Astrocyte (in vitro differentiated cells and primary cell): Measurements from ENCODE around the gene QSOX2. TPM values are rescaled to one million over a fixed set of nuclear protein-coding genes. Genes with fewer than 3 reads are reported as not detected.

Experiments used
- DNase-seq: peaks from one replicate; pipeline ENCODE4 v3.0.0-alpha.2; 2010; ENCODE audit warnings: low read depth
- FAIRE-seq: peaks from 2 replicates; lab custom pipeline; 2011; peaks lifted over from hg19 to GRCh38; lab: Jason Lieb, UNC
- H2AFZ ChIP-seq: 2 replicates; pipeline ENCODE4 v1.6.0; 2012; ENCODE audit warnings: low read depth, low read length, inconsistent platforms
- H3K27ac ChIP-seq: 2 replicates; pipeline ENCODE4 v1.5.1; 2011; ENCODE audit warnings: low read depth, low read length, inconsistent platforms
- H3K27me3 ChIP-seq: 2 replicates; pipeline ENCODE4 v1.6.0; 2011; ENCODE audit warnings: low read length, inconsistent platforms; ENCODE audit not compliant: insufficient read depth
- H3K36me3 ChIP-seq: 2 replicates; pipeline ENCODE4 v1.5.1; 2011; ENCODE audit warnings: low read length, inconsistent platforms; ENCODE audit not compliant: insufficient read depth
- H3K4me1 ChIP-seq: 2 replicates; pipeline ENCODE4 v1.5.1; 2011; ENCODE audit warnings: low read length, inconsistent platforms; ENCODE audit not compliant: insufficient read depth
- H3K4me2 ChIP-seq: 2 replicates; pipeline ENCODE4 v1.6.0; 2012; ENCODE audit warnings: low read length, inconsistent platforms
- H3K4me3 ChIP-seq: 2 replicates; pipeline ENCODE4 v1.5.1; 2011; ENCODE audit warnings: low read depth, mild to moderate bottlenecking, low read length, inconsistent platforms; ENCODE audit not compliant: insufficient read depth
- H3K79me2 ChIP-seq: 2 replicates; pipeline ENCODE4 v1.6.0; 2012; ENCODE audit warnings: mild to moderate bottlenecking, low read length, inconsistent platforms; ENCODE audit not compliant: insufficient read depth
- H3K9ac ChIP-seq: 2 replicates; pipeline ENCODE4 v1.6.0; 2012; ENCODE audit warnings: mild to moderate bottlenecking, low read length, inconsistent platforms
- H3K9me3 ChIP-seq: 2 replicates; pipeline ENCODE4 v1.5.1; 2012; ENCODE audit warnings: low read depth, mild to moderate bottlenecking, low read length, inconsistent platforms; ENCODE audit not compliant: insufficient read depth
- H4K20me1 ChIP-seq: 2 replicates; pipeline ENCODE4 v1.6.0; 2012; ENCODE audit warnings: low read length, inconsistent platforms; ENCODE audit not compliant: insufficient read depth
- H3K27ac Mint-ChIP-seq: one replicate; pipeline ENCODE4 v1.8.0; 2021; ENCODE audit warnings: mild to moderate bottlenecking, mixed read lengths; ENCODE audit not compliant: unreplicated experiment
- H3K27me3 Mint-ChIP-seq: one replicate; pipeline ENCODE4 v1.8.0; 2021; ENCODE audit warnings: low read depth, mixed read lengths; ENCODE audit not compliant: unreplicated experiment
- H3K36me3 Mint-ChIP-seq: one replicate; pipeline ENCODE4 v1.8.0; 2021; ENCODE audit warnings: low read depth, mixed read lengths; ENCODE audit not compliant: unreplicated experiment
- H3K4me1 Mint-ChIP-seq: one replicate; pipeline ENCODE4 v1.8.0; 2021; ENCODE audit warnings: low read depth, mixed read lengths; ENCODE audit not compliant: unreplicated experiment
- H3K4me3 Mint-ChIP-seq: one replicate; pipeline ENCODE4 v1.8.0; 2021; ENCODE audit warnings: mild to moderate bottlenecking, moderate library complexity, mixed read lengths; ENCODE audit not compliant: unreplicated experiment
- H3K9me3 Mint-ChIP-seq: one replicate; pipeline ENCODE4 v1.8.0; 2021; ENCODE audit warnings: mild to moderate bottlenecking, mixed read lengths; ENCODE audit not compliant: unreplicated experiment
- EZH2 ChIP-seq: IDR thresholded peaks from 2 replicates; pipeline ENCODE4 v1.6.1; 2012; ENCODE audit warnings: mild to moderate bottlenecking, low read length, inconsistent platforms; ENCODE audit not compliant: insufficient read depth
- total RNA-seq: library from RNA; stranded (reverse); gene quantifications from 2 replicates; pipeline ENCODE4 v1.2.1, GENCODE V29; 2021
- TF ChIP-seq, protein P1 (sequence below): IDR thresholded peaks from 2 replicates; pipeline ENCODE4 v1.5.1; 2011; ENCODE audit warnings: low read depth, mild to moderate bottlenecking, inconsistent platforms, low read length, moderate library complexity; ENCODE audit not compliant: insufficient read depth

Gene QSOX2
- total RNA-seq, 1 donor from 2014 or later: 20.4 TPM

DNA sequence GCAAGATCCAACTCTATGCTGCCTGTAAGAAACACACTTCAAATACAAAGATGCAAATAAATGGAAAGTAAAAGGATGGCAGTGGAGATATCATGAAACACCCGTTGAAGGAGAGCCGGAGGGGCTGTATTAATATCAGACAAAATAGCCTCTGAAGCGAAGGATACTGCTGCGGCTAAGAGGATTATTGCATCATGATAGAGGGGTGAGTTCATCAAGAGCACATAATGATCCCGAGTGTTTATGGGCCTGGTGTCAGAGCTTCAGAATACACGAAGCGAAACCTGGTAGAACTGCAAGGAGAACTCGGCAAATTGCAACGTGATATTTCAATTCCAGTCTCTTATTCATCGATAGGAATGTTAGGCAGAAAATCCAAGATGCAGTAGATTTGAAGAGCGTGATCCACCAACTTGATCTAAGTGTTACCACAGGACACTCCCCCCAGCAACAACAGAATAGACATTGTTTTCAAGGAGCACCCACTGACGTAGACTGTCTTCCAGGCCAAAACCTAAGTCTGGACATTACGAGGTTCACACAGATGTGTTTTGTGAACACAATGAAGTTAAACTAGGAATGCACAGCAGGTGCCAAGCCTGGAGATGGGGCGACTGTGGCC, 27.7 kb upstream of the QSOX2 start:
- H3K9me3 Mint-ChIP-seq: peaks cover 3% of the 10 kb centered on the region
- Histone ChIP-seq H3K27ac (no peak overlapping the region), H3K4me2 (no peak overlapping the region), H3K36me3 (no peaks in the 10 kb centered on the region), H3K4me3 (no peak overlapping the region), H3K4me1 (no peaks in the 10 kb centered on the region), H3K79me2 (no peaks in the 10 kb centered on the region), H2AFZ (no peak overlapping the region), H3K9me3 (no peaks in the 10 kb centered on the region), H3K9ac (no peak overlapping the region), H3K27me3 (peaks cover 23% of the 10 kb centered on the region), H4K20me1 (no peaks in the 10 kb centered on the region)
- H3K4me3 Mint-ChIP-seq: no peak overlapping the region
- peaks cover 29% of the 10 kb centered on the region for H3K27me3 Mint-ChIP-seq
- TF ChIP-seq EZH2: no peak
- TF ChIP-seq, protein P1, sequence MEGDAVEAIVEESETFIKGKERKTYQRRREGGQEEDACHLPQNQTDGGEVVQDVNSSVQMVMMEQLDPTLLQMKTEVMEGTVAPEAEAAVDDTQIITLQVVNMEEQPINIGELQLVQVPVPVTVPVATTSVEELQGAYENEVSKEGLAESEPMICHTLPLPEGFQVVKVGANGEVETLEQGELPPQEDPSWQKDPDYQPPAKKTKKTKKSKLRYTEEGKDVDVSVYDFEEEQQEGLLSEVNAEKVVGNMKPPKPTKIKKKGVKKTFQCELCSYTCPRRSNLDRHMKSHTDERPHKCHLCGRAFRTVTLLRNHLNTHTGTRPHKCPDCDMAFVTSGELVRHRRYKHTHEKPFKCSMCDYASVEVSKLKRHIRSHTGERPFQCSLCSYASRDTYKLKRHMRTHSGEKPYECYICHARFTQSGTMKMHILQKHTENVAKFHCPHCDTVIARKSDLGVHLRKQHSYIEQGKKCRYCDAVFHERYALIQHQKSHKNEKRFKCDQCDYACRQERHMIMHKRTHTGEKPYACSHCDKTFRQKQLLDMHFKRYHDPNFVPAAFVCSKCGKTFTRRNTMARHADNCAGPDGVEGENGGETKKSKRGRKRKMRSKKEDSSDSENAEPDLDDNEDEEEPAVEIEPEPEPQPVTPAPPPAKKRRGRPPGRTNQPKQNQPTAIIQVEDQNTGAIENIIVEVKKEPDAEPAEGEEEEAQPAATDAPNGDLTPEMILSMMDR: no peak
- no peaks in the 10 kb centered on the region for H3K36me3 Mint-ChIP-seq
- no peak for FAIRE-seq
- no peak overlapping the region for H3K27ac Mint-ChIP-seq
- H3K4me1 Mint-ChIP-seq: no peaks in the 10 kb centered on the region
- no peak for DNase-seq

DNA sequence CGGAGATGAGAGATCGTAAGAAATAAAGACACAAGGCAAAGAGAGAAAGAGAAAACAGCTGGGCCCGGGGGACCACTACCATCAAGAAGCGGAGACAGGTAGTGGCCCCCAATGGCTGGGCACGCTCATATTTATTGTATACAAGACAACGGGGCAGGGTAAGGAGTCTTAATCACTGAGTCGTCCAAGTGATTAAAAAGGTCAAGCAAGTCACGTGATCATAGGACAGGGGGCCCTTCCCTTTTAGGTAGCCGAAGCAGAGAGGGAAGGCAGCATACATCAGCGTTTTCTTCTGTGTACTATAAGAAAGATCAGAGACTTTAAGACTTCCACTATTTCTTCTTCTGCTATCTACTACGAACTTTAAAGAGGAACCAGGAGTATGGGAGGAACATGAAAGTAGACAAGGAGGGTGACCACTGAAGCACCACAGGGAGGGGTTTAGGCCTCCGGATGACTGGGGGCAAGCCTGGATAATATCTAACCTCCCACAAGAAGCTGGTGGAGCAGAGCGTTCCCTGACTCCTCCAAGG, 24.6 kb upstream of the QSOX2 start:
- Histone ChIP-seq H3K36me3 (no peaks in the 10 kb centered on the region), H3K9me3 (no peaks in the 10 kb centered on the region), H3K27ac (no peak overlapping the region), H3K9ac (no peak overlapping the region), H3K27me3 (peaks cover 15% of the 10 kb centered on the region), H3K4me2 (no peak overlapping the region), H2AFZ (no peak overlapping the region), H3K79me2 (no peaks in the 10 kb centered on the region), H3K4me1 (no peaks in the 10 kb centered on the region), H3K4me3 (no peak overlapping the region), H4K20me1 (no peaks in the 10 kb centered on the region)
- H3K36me3 Mint-ChIP-seq: no peaks in the 10 kb centered on the region
- H3K9me3 Mint-ChIP-seq: peaks cover 3% of the 10 kb centered on the region
- no peaks in the 10 kb centered on the region for H3K4me1 Mint-ChIP-seq
- DNase-seq: no peak
- TF ChIP-seq EZH2: no peak
- TF ChIP-seq, protein P1: no peak
- H3K4me3 Mint-ChIP-seq: no peak overlapping the region
- no peak overlapping the region for H3K27ac Mint-ChIP-seq
- peaks cover 22% of the 10 kb centered on the region for H3K27me3 Mint-ChIP-seq
- no peak for FAIRE-seq

DNA sequence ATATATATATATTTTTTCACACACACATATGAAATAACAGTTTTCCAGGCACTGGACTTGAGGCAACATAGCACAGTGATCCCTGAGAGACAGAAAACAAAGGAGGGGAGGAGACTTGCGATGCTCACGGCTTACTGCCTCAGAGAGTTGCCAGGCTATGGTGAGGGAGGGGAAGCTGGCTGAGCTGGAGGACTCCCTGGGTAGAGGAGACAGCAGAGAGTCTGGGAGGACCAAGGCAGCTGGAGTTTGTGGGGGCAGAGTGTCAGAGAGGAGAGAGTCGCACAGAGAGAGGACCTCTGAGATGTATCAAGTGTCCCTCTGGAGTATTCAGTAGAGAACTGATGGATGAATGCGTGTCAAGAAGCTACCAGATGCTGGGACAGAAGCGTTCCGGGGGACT, 23.1 kb upstream of the QSOX2 start:
- Mint-ChIP-seq H3K36me3 (no peaks in the 10 kb centered on the region), H3K9me3 (peaks cover 3% of the 10 kb centered on the region), H3K4me1 (no peaks in the 10 kb centered on the region), H3K27me3 (peaks cover 18% of the 10 kb centered on the region), H3K27ac (peak overlapping the region; percentile 26), H3K4me3 (no peak overlapping the region)
- no peak overlapping the region for H3K4me3 ChIP-seq
- DNase-seq (no peak), FAIRE-seq (no peak)
- H3K9me3 ChIP-seq: no peaks in the 10 kb centered on the region
- no peak overlapping the region for H2AFZ ChIP-seq
- H3K9ac ChIP-seq: no peak overlapping the region
- H3K4me2 ChIP-seq: no peak overlapping the region
- H3K79me2 ChIP-seq: no peaks in the 10 kb centered on the region
- peak; percentile 33 for TF ChIP-seq EZH2
- TF ChIP-seq, protein P1: no peak
- no peak overlapping the region for H3K27ac ChIP-seq
- no peaks in the 10 kb centered on the region for H3K36me3 ChIP-seq
- H4K20me1 ChIP-seq: no peaks in the 10 kb centered on the region
- peaks cover 15% of the 10 kb centered on the region for H3K27me3 ChIP-seq
- no peaks in the 10 kb centered on the region for H3K4me1 ChIP-seq
